Lower lobe of right lung (tissue), 2 donors: ENCODE measurements around the gene SCN1B. TPM values are rescaled to one million over a fixed set of nuclear protein-coding genes. Genes with fewer than 3 reads are reported as not detected.

Experiments
- ATAC-seq, 2 donors: fragments of 200-7000 bp; cut with Tn5 transposase; one replicate each; pipeline ENCODE4 v1.9.1; 2020 to 2022; ENCODE audit warnings: mild to moderate bottlenecking in 2 of 2, moderate library complexity in 2 of 2
- DNase-seq: peaks from one replicate; pipeline ENCODE4 v3.0.0-alpha.2; 2020
- H3K27ac ChIP-seq: fragments of 200-600 bp; one replicate; pipeline ENCODE4 v1.8.0; 2022
- H3K27me3 ChIP-seq: fragments of 200-600 bp; one replicate; pipeline ENCODE4 v1.8.0; 2022; ENCODE audit warnings: low read depth
- H3K36me3 ChIP-seq: fragments of 200-600 bp; one replicate; pipeline ENCODE4 v1.8.0; 2022; ENCODE audit warnings: mild to moderate bottlenecking
- H3K4me1 ChIP-seq: fragments of 200-600 bp; one replicate; pipeline ENCODE4 v1.8.0; 2022
- H3K4me3 ChIP-seq: fragments of 200-600 bp; one replicate; pipeline ENCODE4 v1.8.0; 2022; ENCODE audit warnings: mild to moderate bottlenecking
- H3K9me3 ChIP-seq: fragments of 200-600 bp; one replicate; pipeline ENCODE4 v1.8.0; 2022
- CTCF ChIP-seq: fragments of 200-600 bp; IDR thresholded peaks from one replicate; pipeline ENCODE4 v1.8.0; 2022; ENCODE audit warnings: antibody characterized with exemption, mild to moderate bottlenecking
- intact Hi-C: fragments of 100-400 bp; cut with DNase I; formaldehyde crosslinking; loops from one replicate; pipeline ENCODE4 v1.11.0; 2022
- total RNA-seq: library from RNA; stranded (reverse); fragmentation: NEBNext Ultra II Directional; extraction: Animal tissue kit (Norgen Biotek cat#: 25700); gene quantifications from one replicate; pipeline ENCODE4 v1.2.1, GENCODE V29; 2021
- donor health status: DM: no; HTN: yes; CAD: no; lungs with severe emphysema.

SCN1B gene
- total RNA-seq, 1 donor from 2014 or later: 9.8 TPM

GRCh38 chr19:35051796-35052195 is 21.5 kb downstream of the SCN1B start:
- Histone ChIP-seq H3K4me3 (no peak overlapping the region), H3K36me3 (no peaks in the 10 kb centered on the region), H3K27me3 (no peaks in the 10 kb centered on the region), H3K4me1 (no peaks in the 10 kb centered on the region), H3K27ac (no peak overlapping the region), H3K9me3 (no peaks in the 10 kb centered on the region)
- intact Hi-C loops: no loop called here
- peak; percentile 9 for DNase-seq
- TF ChIP-seq CTCF: no peak
- ATAC-seq: no peak

- H3K36me3 ChIP-seq: no peaks in the 10 kb centered on the region
- peak; percentile 10 for DNase-seq
- no peak overlapping the region for H3K4me3 ChIP-seq
- ATAC-seq: no peak
- no peaks in the 10 kb centered on the region for H3K4me1 ChIP-seq
- H3K27ac ChIP-seq: no peak overlapping the region
- TF ChIP-seq CTCF: no peak
- H3K9me3 ChIP-seq: no peaks in the 10 kb centered on the region
- intact Hi-C loops: no loop called here
- H3K27me3 ChIP-seq: no peaks in the 10 kb centered on the region
Observed at GRCh38 chr19:35052599-35053190, 22.4 kb downstream of the SCN1B start.

GRCh38 chr19:35053667-35054293 is 23.5 kb downstream of the SCN1B start:
- H3K9me3 ChIP-seq: no peaks in the 10 kb centered on the region
- H3K4me3 ChIP-seq: no peak overlapping the region
- H3K27ac ChIP-seq: no peak overlapping the region
- no peaks in the 10 kb centered on the region for H3K27me3 ChIP-seq
- intact Hi-C loops: no loop called here
- ATAC-seq (no peak), DNase-seq (peak; percentile 18)
- H3K4me1 ChIP-seq: no peaks in the 10 kb centered on the region
- TF ChIP-seq CTCF: no peak
- H3K36me3 ChIP-seq: no peaks in the 10 kb centered on the region

- Histone ChIP-seq H3K27me3 (no peaks in the 10 kb centered on the region), H3K27ac (no peak overlapping the region), H3K9me3 (no peaks in the 10 kb centered on the region), H3K36me3 (no peaks in the 10 kb centered on the region), H3K4me3 (no peak overlapping the region), H3K4me1 (no peaks in the 10 kb centered on the region)
- intact Hi-C loops: no loop called here
- TF ChIP-seq CTCF: no peak
- DNase-seq (peak; percentile 4), ATAC-seq (peak in 1 of 2 donors; percentile 38)
Observed at GRCh38 chr19:35054626-35055025, 24.4 kb downstream of the SCN1B start.

GRCh38 chr19:35055715-35056179 is 25.5 kb downstream of the SCN1B start:
- H3K36me3 ChIP-seq: no peaks in the 10 kb centered on the region
- ATAC-seq: no peak
- peak; percentile 26 for DNase-seq
- peak; percentile 6 for TF ChIP-seq CTCF
- H3K9me3 ChIP-seq: no peaks in the 10 kb centered on the region
- no peak overlapping the region for H3K27ac ChIP-seq
- H3K27me3 ChIP-seq: no peaks in the 10 kb centered on the region
- intact Hi-C loops: no loop called here
- no peak overlapping the region for H3K4me3 ChIP-seq
- no peaks in the 10 kb centered on the region for H3K4me1 ChIP-seq
